Measurements from ENCODE around the gene CLEC16A. TPM values are rescaled to one million over a fixed set of nuclear protein-coding genes. Genes with fewer than 3 reads are reported as not detected.
A peak's percentile ranks its signal among the peaks of the same experiment; 100 is the strongest.
"Not testable (repeated sequence)": the region's sequence is repeated elsewhere in the genome, so short reads cannot be mapped to it uniquely, and the experiment has no call there.

The CLEC16A gene
- total and polyA plus RNA-seq, 9 donors = 11.5 to 18.3 (median 14.9) TPM

DNA sequence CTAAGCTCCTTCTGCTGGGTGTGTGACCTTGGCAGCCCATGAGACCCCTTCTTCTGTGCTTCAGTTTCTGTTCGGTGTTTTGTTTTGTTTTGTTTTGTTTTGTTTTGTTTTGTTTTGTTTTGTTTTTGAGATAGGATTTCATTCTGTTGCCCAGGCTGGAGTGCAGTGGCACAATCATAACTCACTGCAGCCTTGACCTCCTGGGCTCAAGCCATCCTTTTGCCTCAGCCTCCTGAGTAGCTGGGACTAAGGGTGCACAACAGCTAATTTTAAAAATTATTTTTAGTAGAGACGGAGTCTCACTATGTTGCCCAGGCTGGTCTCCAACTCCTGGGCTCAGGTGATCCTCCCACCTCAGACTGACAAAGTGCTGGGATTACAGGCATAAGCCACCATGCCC lies 276.1 kb downstream of the CLEC16A start:
- not testable (repeated sequence) for H3K36me3 ChIP-seq (ENCODE audit: control insufficient read depth, insufficient read depth, low read length); H3K27ac ChIP-seq (ENCODE audit: low read length); H3K4me3 ChIP-seq (ENCODE audit: low read length); DNase-seq; H3K27me3 ChIP-seq (ENCODE audit: control insufficient read depth, insufficient read depth, low read length)
- WGBS (ENCODE audit: insufficient coverage) = no CpG with 5 or more reads among the region's 2 CpGs
- peaks cover 17% of the 10 kb centered on the region for H3K4me1 ChIP-seq (ENCODE audit: control insufficient read depth, insufficient read depth, low read length)
- H3K9me3 ChIP-seq (replicated peaks; ENCODE audit: control insufficient read depth, low read depth, low read length) = peaks cover 18% of the 10 kb centered on the region

DNA sequence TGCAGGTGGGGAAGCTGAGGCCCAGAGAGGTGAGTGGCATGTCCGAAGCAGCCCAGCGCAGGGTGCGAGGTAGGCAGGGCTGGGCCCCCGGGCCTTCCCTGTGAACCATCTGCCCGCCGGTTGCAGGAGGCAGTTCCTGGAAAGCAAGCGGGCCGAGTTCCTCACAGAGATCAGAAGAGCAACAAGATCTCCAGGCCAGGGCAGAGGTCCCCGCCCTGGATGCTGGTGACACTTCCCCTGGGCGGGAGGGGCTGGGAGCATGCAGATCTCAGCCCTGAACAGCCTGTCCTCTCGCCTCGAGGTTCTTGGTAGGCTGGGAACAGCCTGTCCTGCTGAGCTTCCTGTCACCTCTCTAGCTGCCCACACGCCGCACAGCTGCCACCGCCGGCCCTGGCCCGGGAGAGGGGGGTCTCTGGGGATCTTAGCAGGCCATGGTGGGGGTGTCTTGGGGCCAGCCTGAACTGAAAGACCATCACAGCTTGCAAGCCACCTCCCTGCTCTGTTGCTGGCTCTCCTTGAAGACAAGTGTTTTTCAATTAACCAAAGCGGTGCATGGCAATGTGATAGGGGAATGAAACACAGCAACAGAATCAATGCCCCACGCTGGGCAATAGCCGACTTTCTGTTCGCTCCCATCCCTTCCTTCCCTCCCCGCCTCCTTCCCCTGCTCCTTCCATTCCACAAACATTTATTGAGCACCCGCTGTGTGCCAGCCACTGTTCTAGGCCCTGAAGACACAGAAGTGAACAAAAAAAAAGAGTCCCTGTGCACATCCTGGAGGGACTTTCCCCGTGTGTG lies 279.9 kb downstream of the CLEC16A start:
- H3K27ac ChIP-seq (ENCODE audit: low read length) = no peak overlapping the region
- H3K4me3 ChIP-seq (ENCODE audit: low read length) = no peak overlapping the region
- peak; percentile 50 for DNase-seq
- 39% methylated on average over 19 of the region's 24 CpGs for WGBS (ENCODE audit: insufficient coverage)
- H3K27me3 ChIP-seq (ENCODE audit: control insufficient read depth, insufficient read depth, low read length) = peaks cover 2% of the 10 kb centered on the region
- no peaks in the 10 kb centered on the region for H3K9me3 ChIP-seq (replicated peaks; ENCODE audit: control insufficient read depth, low read depth, low read length)
- peaks cover 19% of the 10 kb centered on the region for H3K4me1 ChIP-seq (ENCODE audit: control insufficient read depth, insufficient read depth, low read length)
- H3K36me3 ChIP-seq (ENCODE audit: control insufficient read depth, insufficient read depth, low read length) = no peaks in the 10 kb centered on the region

DNA sequence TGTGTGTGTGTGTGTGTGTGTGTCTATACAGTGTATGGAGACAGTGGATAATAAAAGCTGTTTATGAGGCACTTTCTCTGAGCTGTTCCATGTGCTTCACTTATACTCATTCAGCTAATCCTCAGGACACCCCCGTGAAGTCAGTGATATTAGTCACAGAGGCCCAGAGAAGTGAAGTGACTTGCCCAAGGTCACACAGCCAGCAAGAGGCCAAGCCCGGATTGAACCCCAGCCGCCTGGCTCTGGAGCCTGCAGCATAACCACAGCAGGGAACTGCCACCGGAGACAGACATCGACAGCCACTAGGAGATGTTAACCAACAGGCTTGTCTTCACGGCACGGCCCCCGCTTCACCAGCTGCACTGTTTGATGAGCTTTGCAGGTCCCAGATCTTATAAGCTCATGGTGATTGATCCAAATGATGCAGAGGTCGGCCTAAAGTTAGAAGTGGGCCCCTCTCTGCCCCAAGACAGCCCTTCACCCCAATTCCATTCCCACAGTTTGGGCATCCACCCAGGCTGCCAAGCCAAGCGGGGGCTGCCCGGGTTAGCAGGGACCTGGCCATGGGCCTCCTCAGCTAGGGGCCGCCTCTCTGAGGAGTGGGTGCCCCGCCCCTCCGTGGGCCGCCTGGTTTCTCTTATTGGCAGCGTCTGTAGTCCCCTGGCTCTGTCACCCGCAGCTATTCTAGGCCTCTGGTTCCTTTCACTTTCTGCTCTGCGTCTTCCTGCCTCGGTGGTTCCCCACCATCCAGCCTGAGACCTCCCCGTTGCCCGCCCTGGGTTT lies 280.7 kb downstream of the CLEC16A start:
- no peak for DNase-seq
- no peaks in the 10 kb centered on the region for H3K36me3 ChIP-seq (ENCODE audit: control insufficient read depth, insufficient read depth, low read length)
- WGBS (ENCODE audit: insufficient coverage) = 53% methylated on average over 17 of the region's 21 CpGs
- no peaks in the 10 kb centered on the region for H3K9me3 ChIP-seq (replicated peaks; ENCODE audit: control insufficient read depth, low read depth, low read length)
- no peak overlapping the region for H3K4me3 ChIP-seq (ENCODE audit: low read length)
- H3K27ac ChIP-seq (ENCODE audit: low read length) = no peak overlapping the region
- peaks cover 2% of the 10 kb centered on the region for H3K27me3 ChIP-seq (ENCODE audit: control insufficient read depth, insufficient read depth, low read length)
- peaks cover 19% of the 10 kb centered on the region for H3K4me1 ChIP-seq (ENCODE audit: control insufficient read depth, insufficient read depth, low read length)

DNA sequence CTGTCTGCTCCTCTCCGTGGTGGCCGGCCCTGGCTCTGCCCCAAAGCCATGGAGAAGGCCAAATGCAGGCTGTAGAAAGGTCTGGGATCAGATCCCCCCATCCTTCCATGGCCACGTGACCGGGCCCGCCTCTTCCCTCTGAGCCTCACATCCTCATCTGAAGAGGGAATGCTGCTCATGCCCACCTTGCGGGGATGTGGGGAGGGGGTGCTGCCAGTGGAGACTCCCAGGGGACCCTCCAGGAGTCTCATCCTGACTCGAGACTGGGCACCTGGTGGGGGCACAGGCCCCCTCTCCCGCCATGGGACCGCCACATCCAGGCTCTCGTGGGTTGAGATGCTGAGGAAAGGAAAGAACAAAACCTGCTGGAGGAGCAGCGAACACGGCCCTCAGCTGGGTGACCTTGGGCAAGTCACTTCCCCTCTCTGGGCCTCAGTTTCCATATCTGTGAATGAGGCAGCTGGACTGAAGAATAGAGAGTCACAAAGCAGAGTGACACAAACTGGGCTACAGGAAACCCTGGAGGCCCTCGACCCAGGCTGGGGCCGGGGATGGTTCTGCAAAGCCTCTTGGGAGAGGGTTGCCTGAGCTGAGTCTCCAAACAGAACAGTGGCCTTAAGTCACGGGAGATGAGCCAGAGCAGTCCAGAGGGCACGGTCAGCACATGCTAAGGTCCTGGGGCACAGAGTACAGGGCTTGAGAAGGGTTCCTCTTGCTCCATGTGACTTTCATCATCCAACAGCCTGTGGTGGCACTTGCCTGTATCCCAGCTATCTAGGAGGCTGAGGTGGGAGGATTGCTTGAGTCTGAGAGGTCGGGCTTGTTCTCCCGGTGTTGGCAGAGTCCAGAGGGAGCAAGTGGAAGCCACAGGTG lies 281.5 kb downstream of the CLEC16A start:
- Histone ChIP-seq H3K36me3 (ENCODE audit: control insufficient read depth, insufficient read depth, low read length) (no peaks in the 10 kb centered on the region), H3K27me3 (ENCODE audit: control insufficient read depth, insufficient read depth, low read length) (peaks cover 2% of the 10 kb centered on the region), H3K9me3 (replicated peaks; ENCODE audit: control insufficient read depth, low read depth, low read length) (no peaks in the 10 kb centered on the region), H3K27ac (ENCODE audit: low read length) (no peak overlapping the region), H3K4me1 (ENCODE audit: control insufficient read depth, insufficient read depth, low read length) (peaks cover 19% of the 10 kb centered on the region), H3K4me3 (ENCODE audit: low read length) (no peak overlapping the region)
- DNase-seq = no peak
- 74% methylated on average over 7 of the region's 18 CpGs for WGBS (ENCODE audit: insufficient coverage)

DNA sequence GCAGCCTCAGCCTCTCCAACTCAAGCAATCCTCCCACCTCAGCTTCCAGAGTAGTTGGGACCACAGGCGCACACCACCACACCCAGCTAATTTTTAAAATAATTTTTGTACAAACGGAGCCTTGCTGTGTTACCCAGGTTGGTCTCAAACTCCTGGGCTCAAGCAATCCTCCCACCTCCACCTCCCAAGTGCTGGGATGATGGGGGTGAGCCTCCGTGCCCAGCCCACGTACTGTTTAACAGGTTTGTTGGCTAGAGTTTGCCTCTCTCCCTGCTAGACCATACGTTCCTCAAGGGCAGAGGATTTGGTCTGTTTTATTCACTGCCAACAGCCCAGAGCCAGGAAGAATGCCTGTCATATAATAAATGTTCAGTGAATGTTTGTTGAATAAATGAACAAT lies 285.1 kb downstream of the CLEC16A start:
- H3K27me3 ChIP-seq (ENCODE audit: control insufficient read depth, insufficient read depth, low read length) = peaks cover 2% of the 10 kb centered on the region
- H3K36me3 ChIP-seq (ENCODE audit: control insufficient read depth, insufficient read depth, low read length) = no peaks in the 10 kb centered on the region
- WGBS (ENCODE audit: insufficient coverage) = no CpG with 5 or more reads among the region's 5 CpGs
- no peak overlapping the region for H3K4me3 ChIP-seq (ENCODE audit: low read length)
- H3K27ac ChIP-seq (ENCODE audit: low read length) = no peak overlapping the region
- DNase-seq = no peak
- no peaks in the 10 kb centered on the region for H3K9me3 ChIP-seq (replicated peaks; ENCODE audit: control insufficient read depth, low read depth, low read length)
- H3K4me1 ChIP-seq (ENCODE audit: control insufficient read depth, insufficient read depth, low read length) = peaks cover 18% of the 10 kb centered on the region

DNA sequence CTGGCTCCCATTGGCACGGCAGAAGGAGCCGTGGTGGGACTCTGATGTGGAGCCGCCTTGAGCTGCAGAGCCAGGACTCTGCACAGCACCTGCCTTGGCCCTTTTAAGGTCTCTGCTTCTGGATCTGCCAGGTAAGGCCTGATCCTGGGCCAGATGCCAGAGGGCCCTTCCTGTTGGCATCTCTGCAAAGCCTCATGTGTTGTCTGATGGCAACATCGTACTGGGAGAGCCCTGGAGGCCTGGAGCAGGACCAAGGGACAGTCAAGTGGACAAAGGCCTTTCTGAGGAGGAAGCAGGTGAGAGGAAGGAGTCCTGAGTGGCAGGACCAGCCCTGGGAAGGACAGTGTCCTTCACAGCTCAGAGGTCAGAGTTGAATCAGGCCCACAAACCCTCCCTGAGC lies 285.5 kb downstream of the CLEC16A start:
- 81% methylated on average over 4 of the region's 4 CpGs for WGBS (ENCODE audit: insufficient coverage)
- no peak overlapping the region for H3K4me3 ChIP-seq (ENCODE audit: low read length)
- peaks cover 2% of the 10 kb centered on the region for H3K27me3 ChIP-seq (ENCODE audit: control insufficient read depth, insufficient read depth, low read length)
- no peak for DNase-seq
- no peaks in the 10 kb centered on the region for H3K36me3 ChIP-seq (ENCODE audit: control insufficient read depth, insufficient read depth, low read length)
- H3K27ac ChIP-seq (ENCODE audit: low read length) = no peak overlapping the region
- no peaks in the 10 kb centered on the region for H3K9me3 ChIP-seq (replicated peaks; ENCODE audit: control insufficient read depth, low read depth, low read length)
- H3K4me1 ChIP-seq (ENCODE audit: control insufficient read depth, insufficient read depth, low read length) = peaks cover 13% of the 10 kb centered on the region

DNA sequence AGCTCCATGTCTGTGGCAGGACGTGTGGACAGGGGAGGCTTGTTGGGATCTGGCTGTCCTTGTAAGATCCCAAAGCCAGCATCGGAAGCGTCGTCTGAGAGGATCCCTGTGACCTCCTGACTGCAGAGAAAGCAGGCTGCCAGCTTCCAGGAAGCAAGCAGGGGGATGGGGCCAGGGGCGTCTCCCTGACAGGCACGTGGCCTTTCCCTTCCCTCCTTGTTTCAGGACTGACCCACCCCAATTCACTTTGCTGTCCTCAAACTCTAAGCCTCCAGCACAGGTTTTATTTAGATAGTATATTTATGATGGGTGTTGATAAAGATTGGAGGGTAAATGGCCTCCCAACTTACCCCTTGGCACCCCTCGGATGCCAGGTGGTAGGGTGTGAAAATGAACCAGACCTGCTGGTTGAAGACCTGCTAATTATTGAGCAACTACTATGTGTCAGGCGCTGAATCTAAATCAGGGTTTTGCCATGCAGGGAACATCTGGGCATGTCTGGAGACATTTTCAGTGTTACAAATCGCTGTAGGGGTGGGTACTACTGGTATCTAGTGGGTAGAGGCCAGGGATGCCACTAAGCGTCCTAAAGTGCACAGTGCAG lies 287.1 kb downstream of the CLEC16A start:
- H3K27me3 ChIP-seq (ENCODE audit: control insufficient read depth, insufficient read depth, low read length) = peaks cover 2% of the 10 kb centered on the region
- H3K27ac ChIP-seq (ENCODE audit: low read length) = no peak overlapping the region
- WGBS (ENCODE audit: insufficient coverage) = 51% methylated on average over 3 of the region's 10 CpGs
- H3K9me3 ChIP-seq (replicated peaks; ENCODE audit: control insufficient read depth, low read depth, low read length) = no peaks in the 10 kb centered on the region
- no peaks in the 10 kb centered on the region for H3K36me3 ChIP-seq (ENCODE audit: control insufficient read depth, insufficient read depth, low read length)
- no peak for DNase-seq
- H3K4me3 ChIP-seq (ENCODE audit: low read length) = no peak overlapping the region
- H3K4me1 ChIP-seq (ENCODE audit: control insufficient read depth, insufficient read depth, low read length) = peaks cover 5% of the 10 kb centered on the region

Other genes with a start within 250 kb of the CLEC16A start
- 0.13 TPM for gene TEKT5, start 249.6 kb upstream of the CLEC16A start, total RNA-seq
- gene TEKT5, start 249.6 kb upstream of the CLEC16A start, polyA plus RNA-seq (ENCODE audit: insufficient read depth in 1 of 8, insufficient read length in 8 of 8, low replicate concordance in 1 of 8) = under 1 TPM in 4 of 8 donors, not detected in 4; 0.16 to 0.39 (median 0.20) TPM
- 34.0 TPM for gene NUBP1, start 200.7 kb upstream of the CLEC16A start, total RNA-seq
- 10 to 100 TPM; 27.0 to 33.5 (median 30.2) TPM for gene NUBP1, start 200.7 kb upstream of the CLEC16A start, polyA plus RNA-seq (ENCODE audit: insufficient read depth in 1 of 8, insufficient read length in 8 of 8, low replicate concordance in 1 of 8)
- 2.8 TPM for gene TVP23A, start 125.8 kb upstream of the CLEC16A start, total RNA-seq
- 1 to 10 TPM; 2.0 to 4.0 (median 3.0) TPM for gene TVP23A, start 125.8 kb upstream of the CLEC16A start, polyA plus RNA-seq (ENCODE audit: insufficient read depth in 1 of 8, insufficient read length in 8 of 8, low replicate concordance in 1 of 8)
- gene CIITA, start 67.4 kb upstream of the CLEC16A start, total RNA-seq = 0.98 TPM
- gene CIITA, start 67.4 kb upstream of the CLEC16A start, polyA plus RNA-seq (ENCODE audit: insufficient read depth in 1 of 8, insufficient read length in 8 of 8, low replicate concordance in 1 of 8) = 1 to 10 TPM; 1.2 to 3.7 (median 1.8) TPM
- gene DEXI, start 2.1 kb upstream of the CLEC16A start, total RNA-seq = 50.4 TPM
- gene DEXI, start 2.1 kb upstream of the CLEC16A start, polyA plus RNA-seq (ENCODE audit: insufficient read depth in 1 of 8, insufficient read length in 8 of 8, low replicate concordance in 1 of 8) = 10 to 100 TPM; 46.8 to 64.5 (median 54.6) TPM

All from muscle of leg (tissue), 11 donors.